Putamen (tissue), 1 donor: ENCODE data around the gene TEAD3.

Experiments
- DNase-seq: peaks from one replicate; pipeline ENCODE4 v3.0.0-alpha.2; 2016; ENCODE audit warnings: low spot score

Gene TEAD3

DNA sequence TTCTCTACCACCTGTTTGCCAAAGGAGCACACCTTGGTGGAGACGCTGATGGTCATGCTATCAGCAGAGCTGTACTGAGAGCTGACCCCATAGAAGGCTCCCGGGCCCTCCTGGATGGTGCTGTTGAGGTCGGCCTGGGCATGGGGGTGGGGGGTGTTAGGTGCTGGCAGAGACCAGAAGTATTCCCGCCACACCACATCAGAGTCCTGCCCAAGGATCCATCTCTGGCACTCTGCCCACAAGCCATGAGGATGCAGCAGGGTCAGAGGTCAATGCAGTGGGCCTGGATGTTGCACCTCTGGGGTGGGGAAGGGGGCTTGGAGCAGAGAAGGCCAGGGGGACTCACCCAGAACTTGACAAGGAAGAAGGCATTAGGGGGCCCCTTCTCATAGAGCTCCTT is 21.3 kb downstream of the TEAD3 start:
- DNase-seq: no peak

DNA sequence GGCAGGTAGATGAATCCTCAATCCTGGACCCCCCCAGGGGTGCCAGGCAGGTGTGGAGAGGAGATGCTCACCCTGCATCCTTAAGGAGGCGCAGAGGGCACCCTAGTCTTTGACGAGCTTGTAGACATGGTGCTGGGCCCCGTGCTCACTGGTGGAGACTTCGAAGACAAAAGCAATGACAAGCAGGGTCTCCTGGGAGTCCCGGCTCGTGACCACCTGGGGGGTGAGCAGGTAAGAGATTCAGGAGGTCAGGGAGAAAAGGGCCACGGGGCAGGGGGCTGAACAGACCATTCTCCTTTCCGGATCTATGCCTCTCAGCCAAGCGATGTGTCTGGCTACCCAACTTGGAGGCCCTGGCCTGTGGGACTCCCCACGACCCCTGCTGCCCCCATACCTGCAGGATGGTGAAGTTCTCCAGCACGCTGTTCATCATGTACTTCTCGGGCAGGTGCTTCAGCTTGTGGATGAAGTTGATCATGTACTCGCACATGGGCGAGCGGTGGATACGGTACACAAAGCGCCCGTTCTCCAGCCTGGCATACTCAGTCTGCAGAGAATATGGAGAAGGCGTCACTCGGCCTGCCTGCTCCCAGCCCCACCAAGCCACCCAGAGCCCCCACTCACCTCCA is 21.8 kb downstream of the TEAD3 start:
- DNase-seq: no peak

DNA sequence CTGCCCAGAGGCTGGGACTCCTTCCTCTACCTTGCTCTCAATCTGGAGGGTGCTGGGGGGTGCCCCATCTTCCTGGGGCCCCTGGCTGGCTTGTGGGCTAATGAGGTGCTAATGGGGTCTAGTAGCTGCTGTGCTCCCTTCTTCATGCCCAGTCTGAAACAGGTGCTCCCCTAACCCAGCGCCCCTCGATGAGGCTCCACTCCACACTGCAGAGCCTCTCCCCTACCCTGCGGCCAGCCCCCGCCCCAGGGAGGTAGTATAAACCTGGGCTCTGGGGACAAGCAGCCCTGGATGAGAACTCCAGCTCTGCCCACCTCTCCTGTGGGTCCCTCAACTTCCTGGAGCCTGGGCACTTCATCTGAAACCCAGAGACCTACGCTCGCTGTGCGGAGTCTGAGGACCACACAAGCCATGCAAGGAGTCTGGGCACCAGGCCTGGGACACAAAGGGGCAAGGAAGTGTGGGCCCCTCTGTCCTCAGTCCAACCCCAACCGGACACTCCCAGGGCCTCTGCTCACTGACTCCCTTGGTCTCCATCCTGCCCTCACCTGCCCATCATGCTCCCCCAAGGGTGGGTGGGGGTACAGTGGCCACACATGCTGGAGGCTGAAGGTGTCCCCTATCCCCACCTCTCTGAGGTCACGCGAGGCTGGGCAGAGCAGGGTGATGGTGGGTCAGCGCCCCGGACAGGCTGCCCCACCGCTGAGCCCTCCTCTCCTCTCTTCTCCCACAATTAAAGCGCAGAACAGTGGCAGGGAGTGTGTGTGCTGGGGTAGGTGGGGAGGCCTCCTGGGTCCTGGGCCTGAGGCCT is 22.5 kb downstream of the TEAD3 start:
- no peak for DNase-seq

DNA sequence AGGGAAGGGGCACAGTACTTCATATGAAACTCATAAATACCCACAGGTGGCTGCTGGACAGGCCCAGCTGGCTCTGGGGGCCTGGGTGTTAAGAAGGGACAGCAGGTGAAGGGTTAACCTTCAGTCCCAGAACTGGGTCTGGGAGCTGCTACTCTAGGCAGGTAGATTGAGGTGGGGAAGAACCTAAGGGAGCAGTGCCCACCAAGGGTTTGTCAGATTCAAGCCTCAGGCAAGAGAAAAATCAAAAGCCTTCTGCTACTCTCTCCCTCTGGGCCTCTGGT is 23.1 kb downstream of the TEAD3 start:
- DNase-seq: no peak

DNA sequence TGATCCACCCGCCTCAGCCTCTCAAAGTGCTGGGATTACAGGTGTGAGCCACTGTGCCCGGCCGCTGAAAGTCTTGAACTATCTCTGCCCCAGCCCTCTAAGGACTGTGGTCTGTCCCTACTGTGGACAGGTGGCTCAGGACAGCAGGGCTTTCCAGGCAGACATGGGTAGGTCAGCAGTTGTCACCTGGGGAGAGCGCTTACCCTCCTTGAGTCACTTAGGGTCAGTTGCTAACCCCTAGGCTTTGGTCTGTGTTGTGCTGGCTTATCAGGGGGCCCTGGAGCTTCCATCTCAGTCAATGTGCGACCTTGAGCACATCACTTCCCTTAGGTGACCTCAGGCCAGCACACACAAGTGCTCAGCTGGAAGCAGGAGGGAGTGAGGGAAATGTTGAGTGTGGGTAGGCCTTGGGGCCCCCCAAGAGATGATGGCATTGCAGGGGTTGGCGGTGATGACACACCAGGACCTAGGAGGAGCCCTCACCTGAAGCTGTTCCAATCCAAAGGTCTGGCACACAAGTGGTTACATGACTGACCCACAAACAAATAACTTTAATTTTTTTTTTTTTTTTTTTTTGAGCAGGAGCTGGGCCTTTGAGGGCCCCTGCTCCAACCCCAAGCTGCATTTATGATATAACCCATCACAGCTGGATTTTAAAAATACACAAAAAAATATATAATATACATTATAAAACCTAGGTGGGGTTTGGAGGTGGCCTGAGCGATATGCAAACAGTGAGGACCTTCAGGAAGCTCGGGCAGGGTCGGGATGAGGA is 23.6 kb downstream of the TEAD3 start:
- no peak for DNase-seq

DNA sequence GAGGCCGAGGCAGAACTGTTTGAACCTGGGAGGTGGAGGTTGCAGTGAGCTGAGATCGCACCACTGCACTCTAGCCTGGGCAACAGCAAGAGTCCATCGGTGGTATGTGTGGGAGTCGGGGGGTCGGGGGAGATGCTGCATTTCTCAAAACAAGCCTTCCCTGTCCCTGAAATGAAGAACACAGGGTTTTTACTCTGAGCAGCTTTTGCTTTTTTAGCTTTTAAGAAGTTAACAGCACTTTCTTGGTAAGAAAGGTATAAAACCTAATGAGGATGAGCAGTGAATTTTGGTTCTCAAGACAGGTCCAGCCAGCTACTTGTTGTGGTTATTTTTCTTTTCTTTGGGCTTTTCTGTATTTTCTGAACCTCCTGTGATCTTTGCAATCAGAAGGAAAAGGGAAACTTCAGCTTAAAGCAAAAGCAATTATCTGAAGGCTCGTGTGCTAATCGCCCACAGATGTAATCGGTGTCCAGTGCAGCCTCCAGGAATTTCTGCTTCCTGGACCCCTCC is 25.0 kb downstream of the TEAD3 start:
- DNase-seq: no peak

DNA sequence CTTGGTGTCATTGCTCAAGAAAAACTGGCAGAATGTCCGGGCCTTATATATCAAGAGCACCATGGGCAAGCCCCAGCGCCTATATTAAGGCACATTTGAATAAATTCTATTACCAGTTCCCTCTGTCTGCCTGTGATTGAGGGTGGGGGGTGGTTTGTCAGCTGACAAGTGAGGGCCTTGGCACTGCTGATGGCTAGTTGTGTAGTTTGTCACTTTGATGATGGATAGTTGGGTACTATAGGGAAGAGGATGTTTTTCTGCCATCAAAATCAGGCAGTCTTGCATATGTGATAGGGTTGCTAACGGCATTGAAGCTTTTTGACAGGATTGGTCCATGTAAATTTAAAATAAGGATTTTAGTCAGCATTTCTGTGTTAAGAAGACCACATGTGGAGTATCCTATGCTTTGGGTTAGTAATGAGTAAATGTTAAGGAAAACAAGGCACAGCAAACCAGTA is 26.2 kb downstream of the TEAD3 start:
- DNase-seq: no peak

DNA sequence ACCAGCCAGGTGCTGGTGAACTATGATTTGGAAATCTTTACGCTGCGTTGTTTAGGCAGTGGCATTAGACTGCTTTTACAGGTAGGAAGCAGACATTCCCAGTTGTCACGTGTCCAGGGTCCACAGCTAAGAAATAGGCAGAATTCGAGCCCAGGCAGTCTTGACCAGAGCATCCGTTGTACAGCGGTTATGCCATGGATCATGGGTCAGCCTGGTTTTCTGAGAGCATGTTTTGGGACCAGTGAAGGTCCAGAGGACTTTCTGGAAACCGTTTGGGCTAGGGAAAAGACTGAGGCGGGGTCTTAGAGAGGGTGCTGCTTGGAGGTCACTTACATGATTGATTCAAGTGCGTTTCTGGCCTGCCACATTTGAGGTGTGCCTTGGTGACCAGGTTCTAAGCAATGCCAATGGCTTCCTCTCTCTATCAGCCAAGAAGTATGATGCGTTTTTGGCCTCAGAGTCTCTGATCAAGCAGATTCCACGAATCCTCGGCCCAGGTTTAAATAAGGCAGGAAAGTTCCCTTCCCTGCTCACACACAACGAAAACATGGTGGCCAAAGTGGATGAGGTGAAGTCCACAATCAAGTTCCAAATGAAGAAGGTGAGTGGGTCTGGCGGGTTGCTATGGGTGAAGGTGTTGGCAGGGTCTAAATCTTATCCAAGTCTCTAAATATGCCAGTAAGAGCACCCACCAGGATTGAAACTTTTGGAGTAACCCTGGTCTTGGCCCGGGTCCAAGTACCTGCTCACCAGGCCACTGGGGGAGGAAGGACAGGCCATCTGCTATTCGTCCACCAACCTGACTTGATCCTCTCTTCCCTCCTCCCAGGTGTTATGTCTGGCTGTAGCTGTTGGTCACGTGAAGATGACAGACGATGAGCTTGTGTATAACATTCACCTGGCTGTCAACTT is 26.9 kb downstream of the TEAD3 start:
- DNase-seq: no peak

DNA sequence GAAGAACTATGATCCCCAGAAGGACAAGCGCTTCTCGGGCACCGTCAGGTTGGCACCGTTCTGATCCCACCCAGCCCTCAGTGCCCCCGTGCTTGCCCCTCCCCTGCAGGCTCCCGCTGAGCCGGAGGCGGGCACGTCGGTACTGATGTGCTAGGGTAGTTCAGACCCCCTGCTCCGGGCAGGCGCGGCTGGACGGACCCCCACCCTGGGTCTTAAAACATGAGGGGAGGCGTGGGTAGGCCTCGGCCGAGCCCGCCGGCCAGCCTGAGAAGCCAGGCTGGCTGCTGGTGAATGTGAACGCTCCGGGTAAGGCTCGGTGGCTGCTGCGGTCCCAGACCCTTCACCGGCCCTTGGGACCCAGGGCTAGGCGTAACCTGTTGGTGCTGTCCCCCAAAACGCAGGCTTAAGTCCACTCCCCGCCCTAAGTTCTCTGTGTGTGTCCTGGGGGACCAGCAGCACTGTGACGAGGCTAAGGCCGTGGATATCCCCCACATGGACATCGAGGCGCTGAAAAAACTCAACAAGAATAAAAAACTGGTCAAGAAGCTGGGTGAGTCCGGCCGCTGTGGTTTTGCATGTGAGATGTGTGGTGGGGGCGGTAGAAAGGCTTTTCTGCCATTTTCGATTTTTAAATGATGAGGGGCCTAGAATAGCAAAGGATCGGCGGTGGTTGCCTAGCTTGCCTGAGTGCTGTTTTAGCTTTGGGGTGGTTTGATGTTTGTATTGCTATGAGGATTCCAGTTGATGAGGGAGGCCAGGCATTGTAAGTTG is 27.7 kb downstream of the TEAD3 start:
- no peak for DNase-seq

DNA sequence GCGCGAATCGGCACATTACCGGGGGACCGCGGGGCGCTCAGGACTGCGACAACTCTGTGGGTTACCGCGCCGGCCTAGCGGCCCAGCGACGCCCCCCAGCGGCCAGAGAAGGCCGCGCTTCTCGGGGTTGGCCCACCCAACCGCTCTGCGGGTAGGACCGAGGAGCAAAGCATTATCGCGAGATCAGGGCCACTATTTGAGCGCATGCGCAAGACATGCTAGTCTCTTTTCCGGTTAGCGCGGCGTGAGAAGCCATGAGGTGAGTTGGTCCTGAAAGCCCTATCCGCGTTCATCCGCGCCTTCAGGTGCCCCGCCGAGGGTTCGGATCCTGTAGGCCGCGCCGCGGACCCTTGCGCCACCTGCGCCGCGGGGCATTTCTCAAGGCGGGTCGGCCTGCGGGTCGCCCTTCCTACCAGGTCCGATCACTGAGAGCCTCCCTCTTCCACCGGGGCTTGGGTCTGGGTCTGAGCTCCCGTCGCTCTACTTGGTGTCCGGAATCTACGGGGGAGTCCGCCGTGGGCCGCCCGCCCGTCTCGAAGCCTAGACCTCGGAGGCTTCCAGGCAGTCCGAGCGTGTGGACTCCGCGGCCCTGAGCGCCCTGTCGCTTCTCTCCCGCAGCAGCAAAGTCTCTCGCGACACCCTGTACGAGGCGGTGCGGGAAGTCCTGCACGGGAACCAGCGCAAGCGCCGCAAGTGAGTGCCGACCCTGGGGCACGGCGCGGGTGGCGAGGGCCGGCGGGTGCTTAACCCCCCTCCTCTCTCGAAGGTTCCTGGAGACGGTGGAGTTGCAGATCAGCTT is 28.5 kb downstream of the TEAD3 start, which contains the start of gene RPL10A:
TSS of gene RPL10A (plus strand) at position 221 of the 799 bp plus-strand sequence. CDS start at position 255, 34 bp downstream.
- DNase-seq: peak; percentile 97

DNA sequence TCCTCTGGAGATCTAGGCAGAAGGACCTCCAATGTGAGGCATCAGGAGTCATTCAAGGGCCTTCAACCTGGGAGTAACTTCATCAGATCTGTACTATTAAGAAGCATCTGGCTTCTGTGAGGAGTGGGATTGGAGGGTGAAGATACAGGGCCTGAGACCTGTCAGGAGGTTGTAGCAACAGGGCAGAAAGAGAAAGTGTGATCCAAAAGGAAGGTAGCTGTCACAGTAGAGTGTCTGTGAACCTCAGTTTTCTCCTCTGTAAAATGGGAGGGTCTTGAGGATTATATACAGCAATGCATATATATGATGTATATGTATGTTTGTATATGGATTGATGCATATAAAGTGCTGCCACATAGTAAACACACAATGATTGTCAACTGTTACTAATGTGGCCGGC is 31.2 kb downstream of the TEAD3 start:
- no peak for DNase-seq

DNA sequence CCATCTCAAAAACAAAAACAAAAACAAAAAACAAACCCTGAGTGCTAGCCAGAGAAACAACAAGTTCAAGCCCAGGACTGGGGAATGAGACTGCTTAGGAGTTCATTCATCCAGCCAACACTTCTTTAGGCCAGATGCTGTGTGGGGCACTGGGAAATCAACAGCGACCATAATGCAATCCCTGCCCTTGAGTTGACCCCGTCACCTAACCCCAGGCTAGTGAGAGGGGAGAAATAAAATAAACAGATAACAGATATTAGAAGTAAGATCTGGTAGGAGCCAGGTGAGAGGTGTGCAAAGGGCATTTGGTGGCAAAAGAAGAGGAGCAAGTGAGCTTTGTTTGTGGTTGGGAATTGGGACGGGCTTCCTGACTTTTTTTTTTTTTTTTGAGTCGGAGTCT is 33.6 kb downstream of the TEAD3 start:
- no peak for DNase-seq

DNA sequence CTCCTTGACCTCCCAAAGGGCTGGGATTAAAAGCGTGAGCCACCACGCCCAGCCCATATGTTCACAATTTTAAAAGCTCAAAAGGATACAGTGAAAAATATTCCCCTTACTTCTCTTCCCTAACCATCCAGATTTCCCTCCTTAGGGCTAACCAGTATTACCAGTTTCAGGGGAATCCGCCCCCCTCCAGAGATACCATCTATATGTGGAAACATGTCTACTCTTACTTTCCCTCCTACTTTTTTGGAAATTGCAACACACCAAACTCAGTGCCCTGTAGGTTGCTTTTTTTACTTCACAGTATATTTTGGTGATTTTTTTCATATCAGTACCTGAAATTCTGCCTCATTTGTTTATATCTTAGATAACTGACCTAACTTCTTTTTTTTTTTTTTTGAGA is 35.6 kb downstream of the TEAD3 start:
- no peak for DNase-seq

DNA sequence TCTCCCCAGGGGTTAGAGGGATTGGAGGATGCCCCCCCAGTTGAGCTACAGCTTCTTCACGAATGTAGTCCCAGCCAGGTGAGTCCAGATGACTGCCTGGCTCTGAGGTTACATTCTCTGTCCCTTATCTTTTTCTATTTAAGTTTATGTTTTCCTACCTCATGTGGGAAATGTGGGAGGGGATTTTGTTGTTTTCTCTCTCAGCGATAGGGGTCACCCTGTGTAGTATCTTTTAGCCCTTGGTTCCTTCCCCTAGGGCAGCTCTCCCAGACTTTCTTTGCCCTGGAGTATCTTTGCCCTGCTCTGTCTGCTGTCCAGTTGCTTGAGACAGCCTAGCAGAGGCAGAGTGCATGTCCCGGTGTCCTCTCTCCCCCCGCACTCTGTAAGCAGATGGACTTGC is 39.0 kb downstream of the TEAD3 start:
- no peak for DNase-seq

DNA sequence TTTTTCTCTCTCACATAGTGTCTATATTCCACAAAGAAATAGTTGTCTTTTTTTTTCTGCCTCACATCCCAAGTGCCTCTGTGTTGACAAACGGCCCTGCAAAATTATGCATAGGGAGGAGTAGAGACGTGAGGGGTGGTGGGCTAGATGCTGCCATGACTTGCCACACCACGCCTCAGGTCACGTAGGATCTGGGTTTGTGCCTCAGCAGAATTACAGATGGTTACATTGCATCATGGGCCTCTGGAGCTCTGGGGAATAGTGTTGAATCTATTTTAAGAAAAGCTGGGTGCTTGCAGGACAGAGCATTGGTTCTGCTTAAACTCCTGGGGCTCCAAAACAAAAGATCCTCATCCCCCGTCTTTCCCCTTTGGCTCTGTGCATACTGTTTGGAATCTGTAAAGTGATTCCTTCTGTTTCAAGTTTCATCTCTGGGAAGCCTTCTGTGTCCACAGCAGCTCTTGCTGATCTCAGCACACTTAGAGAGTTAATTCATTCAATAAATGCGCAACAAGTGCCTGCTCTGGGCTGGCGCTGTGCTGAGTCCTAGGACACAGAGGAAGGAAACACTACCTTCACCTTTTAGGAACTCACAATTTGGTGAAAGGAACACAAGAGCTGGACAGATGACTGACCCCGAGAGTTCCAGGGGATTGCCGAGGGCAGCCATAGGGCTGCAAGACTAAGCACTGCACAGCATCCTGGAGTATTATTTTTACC is 42.3 kb downstream of the TEAD3 start:
- no peak for DNase-seq

DNA sequence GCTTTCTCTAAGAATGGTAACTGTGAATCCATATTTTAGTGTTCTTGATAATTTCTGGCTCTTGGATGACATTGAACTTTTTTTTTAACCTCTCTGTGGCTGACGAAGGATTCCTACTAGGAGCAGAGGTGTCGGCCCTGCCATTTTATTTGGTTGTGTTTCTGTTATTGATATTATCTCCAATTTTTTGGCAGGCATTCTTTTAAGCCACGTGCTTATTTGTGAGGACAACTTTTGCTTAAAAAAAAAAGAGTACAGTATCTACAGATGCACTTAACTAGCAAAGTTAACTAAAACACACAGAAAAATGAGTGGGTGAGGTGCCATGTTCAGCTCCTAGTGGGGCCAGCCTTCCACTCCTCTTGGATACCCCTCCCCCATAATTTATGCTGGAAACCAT is 43.6 kb downstream of the TEAD3 start:
- no peak for DNase-seq

DNA sequence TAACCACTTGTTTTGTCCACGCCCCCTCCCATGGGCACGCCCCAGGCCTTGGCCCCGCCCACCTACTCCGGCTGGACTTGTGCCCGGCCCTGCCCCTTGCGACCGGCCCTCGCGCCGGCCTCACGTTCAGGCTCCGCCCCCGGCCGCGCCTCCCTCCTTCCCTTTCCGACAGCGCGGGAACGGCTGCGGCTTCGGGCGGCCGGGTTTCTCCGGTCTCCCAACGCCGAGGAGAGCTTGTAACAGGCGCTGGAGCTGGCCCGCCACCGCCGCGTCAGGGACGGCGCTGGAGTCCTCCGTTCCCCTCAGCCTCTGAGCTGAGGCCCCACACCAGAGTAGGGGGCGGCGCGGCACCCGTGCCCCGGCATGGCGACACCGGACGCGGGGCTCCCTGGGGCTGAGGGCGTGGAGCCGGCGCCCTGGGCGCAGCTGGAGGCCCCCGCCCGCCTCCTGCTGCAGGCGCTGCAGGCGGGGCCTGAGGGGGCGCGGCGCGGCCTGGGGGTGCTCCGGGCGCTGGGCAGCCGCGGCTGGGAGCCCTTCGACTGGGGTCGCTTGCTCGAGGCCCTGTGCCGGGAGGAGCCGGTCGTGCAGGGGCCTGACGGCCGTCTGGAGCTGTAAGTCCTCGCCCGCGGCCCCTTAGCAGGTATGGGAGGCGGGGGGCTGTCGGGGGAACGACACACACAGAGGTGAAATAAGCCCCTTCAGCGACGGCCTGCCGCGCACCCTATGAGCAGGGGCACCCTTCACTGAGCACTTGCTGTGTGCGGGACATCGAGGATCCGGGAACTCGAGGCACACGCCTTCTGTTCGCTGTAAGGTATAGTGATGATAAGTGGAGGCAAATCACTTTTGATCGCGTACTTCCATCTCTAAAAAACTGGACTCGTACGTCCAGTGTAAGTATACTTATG is 44.4 kb downstream of the TEAD3 start, which contains the start of gene FANCE:
TSS of gene FANCE (plus strand) at position 156 of the 908 bp plus-strand sequence. CDS start at position 364, 208 bp downstream.
- DNase-seq: peak; percentile 84
